Urinary bladder (tissue), 4 donors: Measurements from ENCODE around the gene FAM200B. TPM values are rescaled to one million over a fixed set of nuclear protein-coding genes. Genes with fewer than 3 reads are reported as not detected.

Experiments used
- DNase-seq: peaks from one replicate; pipeline ENCODE4 v3.0.0-alpha.2; 2015; ENCODE audit errors: extremely low spot score
- H3K27ac ChIP-seq: one replicate; pipeline ENCODE4 v1.5.1; 2013; ENCODE audit warnings: low read depth, mild to moderate bottlenecking, moderate library complexity
- H3K36me3 ChIP-seq: one replicate; pipeline ENCODE4 v1.6.1; 2013; ENCODE audit warnings: mild to moderate bottlenecking, moderate library complexity; ENCODE audit not compliant: insufficient read depth
- H3K4me1 ChIP-seq: one replicate; pipeline ENCODE4 v1.6.1; 2013; ENCODE audit warnings: mild to moderate bottlenecking, moderate library complexity; ENCODE audit not compliant: insufficient read depth
- H3K4me3 ChIP-seq: one replicate; pipeline ENCODE4 v1.5.1; 2013; ENCODE audit warnings: low read depth, low read length
- WGBS: extraction: QIAGEN DNeasy Blood & Tissue Kit; methylation state at CpG from one replicate; pipeline ENCODE4 v1.1.7; 2013; 5-methylcytosine and 5-hydroxymethylcytosine counted together
- polyA plus RNA-seq: library from polyadenylated mRNA; stranded (reverse); fragments of 200-250 nt; gene quantifications from one replicate; pipeline ENCODE4 v1.2.3, GENCODE V29; 2013
- total RNA-seq: library from RNA; depleted of rRNA; stranded (reverse); fragments of >200 nt; gene quantifications from one replicate; pipeline ENCODE4 v1.2.3, GENCODE V29; 2014
- donor health status: healthy with polysubstance abuse.
- donor health status: healthy.

FAM200B gene
- total and polyA plus RNA-seq, 2 donors: 42.8 to 58.4 TPM

GRCh38 chr4:15656038-15656470 lies 25.6 kb upstream of the FAM200B start:
- Histone ChIP-seq H3K27ac (peak overlapping the region; percentile 97), H3K4me3 (peak overlapping the region; percentile 89), H3K4me1 (no peaks in the 10 kb centered on the region), H3K36me3 (no peaks in the 10 kb centered on the region)
- WGBS: 55% methylated on average over 12 of the region's 12 CpGs
- DNase-seq: no peak

GRCh38 chr4:15657366-15657765 lies 24.3 kb upstream of the FAM200B start:
- Histone ChIP-seq H3K36me3 (no peaks in the 10 kb centered on the region), H3K4me1 (no peaks in the 10 kb centered on the region)

GRCh38 chr4:15658136-15658770 lies 23.4 kb upstream of the FAM200B start:
- Histone ChIP-seq H3K36me3 (no peaks in the 10 kb centered on the region), H3K4me1 (no peaks in the 10 kb centered on the region), H3K4me3 (no peak overlapping the region), H3K27ac (no peak overlapping the region)
- no peak for DNase-seq
- 83% methylated on average over 4 of the region's 4 CpGs for WGBS

More at GRCh38 chr4:15657366-15657765, 24.3 kb upstream of the FAM200B start:
- DNase-seq: no peak
- H3K27ac ChIP-seq: no peak overlapping the region
- H3K4me3 ChIP-seq: no peak overlapping the region

- H3K4me1 ChIP-seq: no peaks in the 10 kb centered on the region
- 95% methylated on average over 2 of the region's 2 CpGs for WGBS
- H3K27ac ChIP-seq: no peak overlapping the region
- H3K4me3 ChIP-seq: no peak overlapping the region
- DNase-seq: no peak
- H3K36me3 ChIP-seq: no peaks in the 10 kb centered on the region
Measured at GRCh38 chr4:15658781-15659180, 22.8 kb upstream of the FAM200B start.

- WGBS: 96% methylated on average over 5 of the region's 5 CpGs
- Histone ChIP-seq H3K36me3 (no peaks in the 10 kb centered on the region), H3K27ac (no peak overlapping the region), H3K4me3 (no peak overlapping the region), H3K4me1 (no peaks in the 10 kb centered on the region)
- DNase-seq: no peak
Measured at GRCh38 chr4:15659768-15660570, 21.7 kb upstream of the FAM200B start.

- Histone ChIP-seq H3K36me3 (no peaks in the 10 kb centered on the region), H3K27ac (no peak overlapping the region), H3K4me1 (no peaks in the 10 kb centered on the region), H3K4me3 (no peak overlapping the region)
- DNase-seq: no peak
- WGBS: 87% methylated on average over 3 of the region's 3 CpGs
Measured at GRCh38 chr4:15665753-15666365, 15.8 kb upstream of the FAM200B start.

- no peak for DNase-seq
- no peaks in the 10 kb centered on the region for H3K4me1 ChIP-seq
- H3K27ac ChIP-seq: no peak overlapping the region
- H3K36me3 ChIP-seq: no peaks in the 10 kb centered on the region
- WGBS: 94% methylated on average over 4 of the region's 4 CpGs
- H3K4me3 ChIP-seq: no peak overlapping the region
Measured at GRCh38 chr4:15667006-15667405, 14.6 kb upstream of the FAM200B start.

- Histone ChIP-seq H3K4me3 (no peak overlapping the region), H3K36me3 (no peaks in the 10 kb centered on the region), H3K27ac (no peak overlapping the region), H3K4me1 (no peaks in the 10 kb centered on the region)
- DNase-seq: no peak
- 81% methylated on average over 1 of the region's 1 CpG for WGBS
Measured at GRCh38 chr4:15668566-15669435, 12.8 kb upstream of the FAM200B start.

- H3K4me3 ChIP-seq: no peak overlapping the region
- DNase-seq: no peak
- 86% methylated on average over 3 of the region's 3 CpGs for WGBS
- no peaks in the 10 kb centered on the region for H3K4me1 ChIP-seq
- no peaks in the 10 kb centered on the region for H3K36me3 ChIP-seq
- H3K27ac ChIP-seq: no peak overlapping the region
Measured at GRCh38 chr4:15670576-15670975, 11.1 kb upstream of the FAM200B start.

GRCh38 chr4:15672101-15672500 lies 9.5 kb upstream of the FAM200B start:
- H3K36me3 ChIP-seq: no peaks in the 10 kb centered on the region
- H3K27ac ChIP-seq: no peak overlapping the region
- no peak overlapping the region for H3K4me3 ChIP-seq
- DNase-seq: no peak
- no peaks in the 10 kb centered on the region for H3K4me1 ChIP-seq
- 99% methylated on average over 3 of the region's 3 CpGs for WGBS

- Histone ChIP-seq H3K4me1 (no peaks in the 10 kb centered on the region), H3K27ac (no peak overlapping the region), H3K36me3 (no peaks in the 10 kb centered on the region), H3K4me3 (no peak overlapping the region)
- DNase-seq: no peak
- 98% methylated on average over 1 of the region's 1 CpG for WGBS
Measured at GRCh38 chr4:15673337-15673736, 8.3 kb upstream of the FAM200B start.

GRCh38 chr4:15674046-15674445 lies 7.6 kb upstream of the FAM200B start:
- no peak overlapping the region for H3K4me3 ChIP-seq
- DNase-seq: no peak
- 94% methylated on average over 2 of the region's 2 CpGs for WGBS
- no peaks in the 10 kb centered on the region for H3K4me1 ChIP-seq
- H3K36me3 ChIP-seq: no peaks in the 10 kb centered on the region
- no peak overlapping the region for H3K27ac ChIP-seq

GRCh38 chr4:15674926-15675325 lies 6.7 kb upstream of the FAM200B start:
- H3K36me3 ChIP-seq: no peaks in the 10 kb centered on the region
- WGBS: 96% methylated on average over 4 of the region's 4 CpGs
- no peak for DNase-seq
- no peak overlapping the region for H3K4me3 ChIP-seq
- H3K27ac ChIP-seq: no peak overlapping the region
- H3K4me1 ChIP-seq: no peaks in the 10 kb centered on the region
